Calu3 (cell line): ENCODE results near the gene UBE2D1. TPM values are rescaled to one million over a fixed set of nuclear protein-coding genes. Genes with fewer than 3 reads are reported as not detected.

Source experiments
- BruUV-seq: library from RNA; stranded (reverse); fragments of 400-500 nt; replicated peaks from 2 replicates; lab custom pipeline; 2021; lab: Mats Ljungman, UMichigan
- CTCF ChIA-PET: fragments of 300-600 bp; sonication (Branson Sonifier 250); formaldehyde crosslinking; loops from one replicate; lab custom pipeline; 2022; ENCODE audit warnings: antibody characterized with exemption; lab: Charles Lee
- DNase-seq: peaks from one replicate; pipeline ENCODE4 v3.0.0; 2022
- H3K27ac Mint-ChIP-seq: one replicate; pipeline ENCODE4 v1.8.0; 2022; ENCODE audit warnings: mixed read lengths; ENCODE audit not compliant: unreplicated experiment
- H3K27me3 Mint-ChIP-seq: one replicate; pipeline ENCODE4 v1.8.0; 2022; ENCODE audit warnings: mixed read lengths; ENCODE audit not compliant: unreplicated experiment
- H3K36me3 Mint-ChIP-seq: one replicate; pipeline ENCODE4 v1.8.0; 2022; ENCODE audit warnings: mild to moderate bottlenecking, moderate library complexity, mixed read lengths; ENCODE audit not compliant: insufficient read depth, unreplicated experiment
- H3K4me1 Mint-ChIP-seq: one replicate; pipeline ENCODE4 v1.8.0; 2022; ENCODE audit warnings: mild to moderate bottlenecking, low read depth, mixed read lengths; ENCODE audit not compliant: unreplicated experiment
- H3K4me3 Mint-ChIP-seq: one replicate; pipeline ENCODE4 v1.8.0; 2022; ENCODE audit warnings: mild to moderate bottlenecking, low read depth, moderate library complexity, mixed read lengths; ENCODE audit not compliant: unreplicated experiment
- H3K9me3 Mint-ChIP-seq: one replicate; pipeline ENCODE4 v1.8.0; 2022; ENCODE audit warnings: low read depth, mixed read lengths; ENCODE audit not compliant: unreplicated experiment
- intact Hi-C: fragments of 100-400 bp; cut with micrococcal nuclease; formaldehyde crosslinking; loops from one replicate; pipeline ENCODE4 v1.10.0; 2022; ENCODE audit not compliant: unreplicated experiment
- total RNA-seq: library from RNA; stranded (reverse); gene quantifications from 2 replicates; pipeline ENCODE4 v1.2.3, GENCODE V29; 2022
- TF ChIP-seq, protein P1 (sequence below): fragments of 200-600 bp; IDR thresholded peaks from one replicate; pipeline ENCODE4 v1.8.0; 2022; ENCODE audit warnings: antibody characterized with exemption; ENCODE audit not compliant: unreplicated experiment

Gene UBE2D1
- total RNA-seq, 1 experiment from 2014 or later = 25.6 TPM

DNA sequence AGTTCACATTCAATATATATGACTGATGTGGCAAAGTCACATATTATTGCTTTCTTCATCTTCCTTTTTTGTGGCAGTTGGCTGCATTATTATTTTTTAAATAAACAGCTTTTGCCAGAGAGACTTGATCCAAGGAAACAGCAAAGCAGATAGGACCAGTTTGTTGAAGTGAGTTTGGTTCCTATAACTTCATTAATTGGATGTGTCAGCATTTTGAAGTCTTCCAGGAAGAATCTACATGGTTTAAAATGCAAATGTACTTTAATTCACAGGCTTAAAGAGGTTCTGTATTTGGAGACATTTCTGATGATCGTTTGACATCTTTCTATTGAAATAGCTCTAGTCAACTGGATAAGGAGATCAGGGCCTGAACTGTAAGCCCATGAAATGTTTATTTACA lies 13.2 kb downstream of the UBE2D1 start:
- no peaks in the 10 kb centered on the region for H3K27me3 Mint-ChIP-seq
- no peaks in the 10 kb centered on the region for H3K36me3 Mint-ChIP-seq
- no TSS peak for BruUV-seq
- DNase-seq = no peak
- H3K4me1 Mint-ChIP-seq = no peaks in the 10 kb centered on the region
- TF ChIP-seq, protein P1, sequence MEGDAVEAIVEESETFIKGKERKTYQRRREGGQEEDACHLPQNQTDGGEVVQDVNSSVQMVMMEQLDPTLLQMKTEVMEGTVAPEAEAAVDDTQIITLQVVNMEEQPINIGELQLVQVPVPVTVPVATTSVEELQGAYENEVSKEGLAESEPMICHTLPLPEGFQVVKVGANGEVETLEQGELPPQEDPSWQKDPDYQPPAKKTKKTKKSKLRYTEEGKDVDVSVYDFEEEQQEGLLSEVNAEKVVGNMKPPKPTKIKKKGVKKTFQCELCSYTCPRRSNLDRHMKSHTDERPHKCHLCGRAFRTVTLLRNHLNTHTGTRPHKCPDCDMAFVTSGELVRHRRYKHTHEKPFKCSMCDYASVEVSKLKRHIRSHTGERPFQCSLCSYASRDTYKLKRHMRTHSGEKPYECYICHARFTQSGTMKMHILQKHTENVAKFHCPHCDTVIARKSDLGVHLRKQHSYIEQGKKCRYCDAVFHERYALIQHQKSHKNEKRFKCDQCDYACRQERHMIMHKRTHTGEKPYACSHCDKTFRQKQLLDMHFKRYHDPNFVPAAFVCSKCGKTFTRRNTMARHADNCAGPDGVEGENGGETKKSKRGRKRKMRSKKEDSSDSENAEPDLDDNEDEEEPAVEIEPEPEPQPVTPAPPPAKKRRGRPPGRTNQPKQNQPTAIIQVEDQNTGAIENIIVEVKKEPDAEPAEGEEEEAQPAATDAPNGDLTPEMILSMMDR = no peak
- H3K9me3 Mint-ChIP-seq = no peaks in the 10 kb centered on the region
- CTCF ChIA-PET = interaction anchor here (0.6 kb wide), 2 partner anchors 13 to 116 kb away, joined by 3 to 4 read pairs; no protein-coding TSS in a partner anchor
- no peak overlapping the region for H3K4me3 Mint-ChIP-seq
- H3K27ac Mint-ChIP-seq = no peak overlapping the region
- intact Hi-C loops = no loop called here

GRCh38 chr10:58348571-58349033 lies 13.8 kb downstream of the UBE2D1 start:
- intact Hi-C loops = no loop called here
- BruUV-seq = no TSS peak
- Mint-ChIP-seq H3K27me3 (no peaks in the 10 kb centered on the region), H3K4me3 (no peak overlapping the region), H3K27ac (no peak overlapping the region), H3K9me3 (no peaks in the 10 kb centered on the region), H3K36me3 (no peaks in the 10 kb centered on the region), H3K4me1 (no peaks in the 10 kb centered on the region)
- TF ChIP-seq, protein P1 = no peak
- CTCF ChIA-PET = interaction anchor here (0.6 kb wide), 2 partner anchors 13 to 383 kb away, joined by 3 to 4 read pairs; no protein-coding TSS in a partner anchor
- no peak for DNase-seq

- no peak overlapping the region for H3K27ac Mint-ChIP-seq
- intact Hi-C loops = no loop called here
- DNase-seq = no peak
- H3K27me3 Mint-ChIP-seq = no peaks in the 10 kb centered on the region
- no peak overlapping the region for H3K4me3 Mint-ChIP-seq
- BruUV-seq = no TSS peak
- H3K36me3 Mint-ChIP-seq = no peaks in the 10 kb centered on the region
- CTCF ChIA-PET = interaction anchor here (1.2 kb wide), 1 partner anchor 51 kb away, joined by 3 read pairs; no protein-coding TSS in a partner anchor
- TF ChIP-seq, protein P1 = no peak
- no peaks in the 10 kb centered on the region for H3K9me3 Mint-ChIP-seq
- no peaks in the 10 kb centered on the region for H3K4me1 Mint-ChIP-seq
Observed at GRCh38 chr10:58350023-58350422, 15.2 kb downstream of the UBE2D1 start.

DNA sequence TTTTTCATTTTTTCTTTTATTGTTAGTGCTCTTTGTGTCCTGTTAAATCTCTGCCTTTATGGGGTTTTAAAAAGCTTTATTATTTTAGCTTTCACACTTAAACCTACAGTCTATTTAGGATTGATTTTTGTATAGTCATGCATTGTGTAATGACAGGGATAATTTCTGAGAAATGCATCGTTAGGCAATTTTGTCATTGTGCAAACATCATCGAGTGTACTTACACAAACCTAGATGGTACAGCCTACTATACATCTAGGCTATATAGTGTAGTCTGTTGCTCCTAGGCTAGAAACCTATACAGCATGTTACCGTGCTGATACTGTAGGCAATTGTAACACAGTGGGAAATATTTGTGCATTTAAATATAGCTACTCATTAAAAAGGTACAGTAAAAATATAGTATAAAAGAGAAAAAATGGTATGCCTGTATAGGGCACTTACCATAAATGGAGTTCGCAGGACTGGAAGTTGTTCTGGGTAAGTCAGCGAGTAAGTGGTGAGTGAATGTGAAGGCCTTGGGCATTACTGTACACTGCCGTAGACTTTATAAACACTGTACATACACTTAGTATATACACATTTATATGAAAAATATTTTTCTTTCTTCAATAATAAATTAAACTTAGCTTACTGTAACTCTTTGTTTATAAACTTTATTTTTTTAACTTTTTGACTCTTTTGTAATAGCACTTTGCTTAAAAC lies 16.0 kb downstream of the UBE2D1 start:
- TF ChIP-seq, protein P1 = no peak
- Mint-ChIP-seq H3K9me3 (no peaks in the 10 kb centered on the region), H3K27me3 (no peaks in the 10 kb centered on the region), H3K4me3 (no peak overlapping the region), H3K4me1 (no peaks in the 10 kb centered on the region), H3K27ac (no peak overlapping the region), H3K36me3 (no peaks in the 10 kb centered on the region)
- intact Hi-C loops = no loop called here
- no TSS peak for BruUV-seq
- CTCF ChIA-PET = interaction anchor here (1.2 kb wide), 1 partner anchor 51 kb away, joined by 3 read pairs; no protein-coding TSS in a partner anchor
- DNase-seq = no peak
